ENCODE measurements around the gene SPIN1. TPM values are rescaled to one million over a fixed set of nuclear protein-coding genes. Genes with fewer than 3 reads are reported as not detected.

SPIN1 gene
- total RNA-seq, 2 experiments from 2014 or later: 30.0 to 33.1 TPM

DNA sequence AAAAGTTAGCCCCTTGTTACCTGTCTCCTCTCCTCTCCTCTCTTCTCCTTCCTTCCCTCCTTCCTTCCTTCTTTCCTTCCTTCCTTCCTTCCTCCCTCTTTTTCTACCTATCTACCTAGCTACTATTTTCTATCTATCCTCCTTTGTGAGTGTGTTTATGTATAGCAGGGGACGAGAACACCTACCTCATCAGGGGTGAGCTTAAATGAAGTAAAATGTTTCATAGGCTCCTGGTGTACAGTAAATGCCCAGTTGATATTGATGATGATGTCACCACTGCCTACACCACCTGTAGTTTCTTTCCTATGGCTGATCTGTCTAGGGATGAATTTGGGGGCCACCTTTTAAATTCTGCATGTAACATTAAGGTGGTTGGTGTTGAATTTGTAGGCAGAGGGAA lies 4.3 kb downstream of the SPIN1 start:
- Mint-ChIP-seq H3K4me3 (no peak overlapping the region), H3K9me3 (no peaks in the 10 kb centered on the region), H3K36me3 (ENCODE audit: low read depth) (peaks cover 8% of the 10 kb centered on the region), H3K27ac (no peak overlapping the region), H3K27me3 (no peaks in the 10 kb centered on the region), H3K4me1 (peaks cover 30% of the 10 kb centered on the region)
- ChIA-PET POLR2A (no interaction called here), CTCF (no interaction called here)
- no peak for DNase-seq

DNA sequence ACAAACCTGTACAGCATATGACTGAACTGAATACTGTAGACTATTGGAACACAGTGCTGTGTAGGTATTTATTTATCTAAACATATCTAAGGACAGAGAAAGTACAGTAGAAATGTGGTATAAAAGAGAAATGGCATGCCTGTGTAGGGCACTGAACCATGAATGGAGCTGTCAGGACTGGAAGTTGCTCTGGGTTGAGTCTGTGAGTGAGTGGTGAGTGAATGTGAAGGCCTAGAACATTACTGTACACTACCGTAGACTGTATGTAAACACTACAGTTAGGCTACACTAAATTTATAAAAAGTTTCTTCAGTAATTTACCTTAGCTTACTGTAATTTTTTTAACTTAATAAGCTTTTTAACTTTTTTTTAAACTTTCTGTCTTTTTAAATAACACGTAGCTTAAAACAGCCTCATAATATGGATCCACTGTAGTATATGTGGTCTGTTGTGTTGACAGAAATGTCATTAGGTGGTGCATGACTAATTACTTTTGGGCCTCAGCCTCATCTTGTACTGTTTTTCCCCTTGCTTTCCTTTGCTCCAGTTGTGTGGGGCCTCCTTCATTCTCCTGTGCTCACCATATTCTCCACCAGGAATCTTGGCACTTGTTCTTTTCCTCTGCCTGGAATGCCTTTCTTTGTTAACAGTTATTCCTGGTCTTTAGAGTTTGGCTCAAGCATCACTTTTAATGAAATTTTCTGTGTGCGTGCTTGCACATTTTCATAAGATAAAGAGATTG lies 8.8 kb downstream of the SPIN1 start:
- H3K27ac Mint-ChIP-seq: peak overlapping the region; percentile 68
- POLR2A ChIA-PET: no interaction called here
- H3K36me3 Mint-ChIP-seq (ENCODE audit: low read depth): peaks cover 12% of the 10 kb centered on the region
- no peak overlapping the region for H3K4me3 Mint-ChIP-seq
- no peaks in the 10 kb centered on the region for H3K27me3 Mint-ChIP-seq
- CTCF ChIA-PET: interaction anchor here (0.5 to 1.2 kb wide), 3 partner anchors 13 to 189 kb away, joined by 3 to 7 read pairs (median 3); no protein-coding TSS in a partner anchor
- DNase-seq: no peak
- H3K9me3 Mint-ChIP-seq: peaks cover 3% of the 10 kb centered on the region
- H3K4me1 Mint-ChIP-seq: peaks cover 16% of the 10 kb centered on the region

DNA sequence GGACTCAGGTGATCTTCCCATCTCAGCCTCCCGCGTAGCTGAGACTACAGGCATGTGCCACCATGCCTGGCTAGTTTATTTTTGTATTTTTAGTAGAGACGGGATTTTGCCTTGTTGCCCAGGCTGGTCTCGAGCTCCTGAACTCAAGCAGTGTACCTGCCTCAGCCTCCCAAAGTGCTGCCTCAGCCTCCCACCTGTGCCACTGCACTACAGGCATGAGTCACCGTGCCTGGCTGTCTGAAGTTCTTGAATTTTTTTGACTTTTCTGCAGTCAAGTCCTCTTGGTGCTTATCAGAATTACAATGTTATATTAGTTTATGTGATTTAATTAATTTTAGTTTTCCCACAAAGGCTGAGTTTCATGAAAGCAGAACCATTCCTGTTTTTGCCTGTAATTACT lies 9.8 kb downstream of the SPIN1 start:
- CTCF ChIA-PET: no interaction called here
- POLR2A ChIA-PET: no interaction called here
- peaks cover 13% of the 10 kb centered on the region for H3K36me3 Mint-ChIP-seq (ENCODE audit: low read depth)
- H3K9me3 Mint-ChIP-seq: peaks cover 5% of the 10 kb centered on the region
- no peak for DNase-seq
- no peak overlapping the region for H3K4me3 Mint-ChIP-seq
- no peak overlapping the region for H3K27ac Mint-ChIP-seq
- H3K4me1 Mint-ChIP-seq: peaks cover 11% of the 10 kb centered on the region
- no peaks in the 10 kb centered on the region for H3K27me3 Mint-ChIP-seq

DNA sequence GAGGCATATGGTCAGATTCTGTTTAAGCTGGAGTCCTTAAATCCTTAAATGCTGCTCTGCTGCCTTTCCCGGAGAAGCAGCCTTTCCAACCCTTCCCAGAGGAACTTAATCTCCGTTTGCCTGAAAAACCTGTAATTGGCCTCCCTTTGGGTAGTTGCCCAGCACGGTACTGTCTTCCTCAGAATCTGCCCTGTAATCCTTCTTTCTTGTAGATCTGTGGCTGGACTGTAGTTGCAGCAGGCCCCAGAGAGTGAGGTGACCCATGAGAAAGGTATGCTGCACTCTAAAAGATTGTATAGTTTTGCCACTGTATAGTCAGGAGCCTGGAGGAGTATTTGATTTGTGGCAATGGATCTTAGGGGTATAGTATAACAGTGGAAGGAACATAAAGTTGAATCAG lies 11.7 kb downstream of the SPIN1 start:
- DNase-seq: no peak
- CTCF ChIA-PET: no interaction called here
- Mint-ChIP-seq H3K4me3 (no peak overlapping the region), H3K9me3 (peaks cover 5% of the 10 kb centered on the region), H3K27ac (no peak overlapping the region), H3K27me3 (no peaks in the 10 kb centered on the region), H3K36me3 (ENCODE audit: low read depth) (peaks cover 16% of the 10 kb centered on the region), H3K4me1 (peaks cover 10% of the 10 kb centered on the region)
- POLR2A ChIA-PET: no interaction called here

DNA sequence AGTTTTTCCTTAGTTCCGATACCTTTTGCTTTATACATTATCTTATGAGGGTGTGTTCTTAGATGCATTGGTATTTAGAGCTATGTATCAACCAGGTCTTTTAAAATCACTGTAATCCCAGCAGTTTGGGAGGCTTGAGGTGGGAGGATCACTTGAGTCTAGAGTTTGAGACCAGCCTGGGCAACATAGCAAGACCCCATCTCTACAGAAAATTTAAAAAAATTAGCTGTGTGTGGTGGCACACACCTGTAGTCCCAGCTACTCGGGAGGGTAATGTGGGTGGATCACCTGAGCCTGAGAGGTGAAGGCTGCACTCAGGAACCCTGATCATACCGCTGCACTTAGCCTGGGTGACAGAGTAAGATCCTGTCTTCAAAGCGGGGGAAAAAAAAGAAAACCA lies 15.1 kb downstream of the SPIN1 start:
- peaks cover 8% of the 10 kb centered on the region for H3K4me1 Mint-ChIP-seq
- H3K9me3 Mint-ChIP-seq: peaks cover 5% of the 10 kb centered on the region
- H3K36me3 Mint-ChIP-seq (ENCODE audit: low read depth): peaks cover 15% of the 10 kb centered on the region
- ChIA-PET CTCF (no interaction called here), POLR2A (no interaction called here)
- DNase-seq: no peak
- no peak overlapping the region for H3K27ac Mint-ChIP-seq
- no peaks in the 10 kb centered on the region for H3K27me3 Mint-ChIP-seq
- H3K4me3 Mint-ChIP-seq: no peak overlapping the region

DNA sequence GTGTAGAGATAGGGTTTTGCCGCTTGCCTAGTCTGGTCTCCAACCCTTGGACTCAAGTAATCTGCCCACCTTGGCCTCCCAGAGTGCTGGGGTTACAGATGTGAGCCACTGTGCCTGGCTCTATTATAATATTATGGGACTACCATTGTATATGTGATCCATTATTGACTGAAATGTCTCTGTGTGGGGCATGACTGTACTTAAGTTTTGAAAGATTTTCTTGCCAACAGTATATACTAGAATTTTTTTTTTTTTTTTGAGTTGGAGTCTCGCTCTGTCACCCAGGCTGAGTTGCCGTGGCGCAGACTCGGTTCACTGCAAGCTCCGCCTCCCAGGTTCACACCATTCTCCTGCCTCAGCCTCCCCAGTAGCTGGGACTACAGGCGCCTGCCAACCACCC lies 17.8 kb downstream of the SPIN1 start:
- H3K27me3 Mint-ChIP-seq: no peaks in the 10 kb centered on the region
- H3K27ac Mint-ChIP-seq: no peak overlapping the region
- H3K4me1 Mint-ChIP-seq: peaks cover 4% of the 10 kb centered on the region
- H3K36me3 Mint-ChIP-seq (ENCODE audit: low read depth): peaks cover 17% of the 10 kb centered on the region
- H3K4me3 Mint-ChIP-seq: no peak overlapping the region
- peaks cover 13% of the 10 kb centered on the region for H3K9me3 Mint-ChIP-seq
- ChIA-PET CTCF (no interaction called here), POLR2A (no interaction called here)
- DNase-seq: no peak

DNA sequence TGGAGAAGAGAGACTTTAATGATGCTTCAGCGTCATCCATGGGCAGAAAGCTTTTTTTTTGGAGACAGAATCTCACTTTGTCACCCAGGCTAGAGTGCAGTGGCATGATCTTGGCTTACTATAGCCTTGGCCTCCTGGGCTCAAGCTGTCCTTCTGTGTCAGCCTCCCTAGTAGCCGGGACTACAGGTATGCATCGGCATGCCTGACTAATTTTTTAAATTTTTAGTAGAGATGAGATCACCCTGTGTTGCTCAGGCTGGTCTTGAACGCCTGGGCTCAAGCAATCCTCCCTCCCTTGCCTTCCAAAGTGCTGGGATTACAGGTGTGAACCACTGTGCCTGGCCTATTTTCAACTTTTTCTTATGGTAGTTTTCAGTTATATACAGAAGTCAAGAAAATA lies 23.2 kb downstream of the SPIN1 start:
- Mint-ChIP-seq H3K4me3 (no peak overlapping the region), H3K27me3 (no peaks in the 10 kb centered on the region), H3K36me3 (ENCODE audit: low read depth) (peaks cover 30% of the 10 kb centered on the region), H3K4me1 (peaks cover 4% of the 10 kb centered on the region), H3K9me3 (peaks cover 23% of the 10 kb centered on the region), H3K27ac (no peak overlapping the region)
- DNase-seq: no peak
- POLR2A ChIA-PET: no interaction called here
- CTCF ChIA-PET: no interaction called here

DNA sequence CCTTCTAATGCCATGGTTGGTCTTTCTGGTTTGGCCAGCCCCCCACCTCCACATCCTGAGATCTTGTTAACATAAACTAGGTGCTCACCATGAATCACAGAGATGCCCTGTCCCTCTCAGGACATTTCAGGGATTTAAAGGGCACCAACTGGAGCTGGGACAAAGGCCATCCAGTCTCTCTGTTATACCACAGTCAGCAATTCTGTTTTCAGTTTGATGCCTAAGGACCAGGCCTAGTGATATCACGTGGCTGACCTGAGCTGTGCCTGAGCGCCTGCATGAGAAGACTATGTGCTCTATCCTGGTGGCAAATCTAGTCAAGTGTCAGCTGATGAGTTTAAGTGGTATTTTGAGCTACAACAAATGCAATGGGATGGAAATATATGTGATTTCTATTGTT lies 26.1 kb downstream of the SPIN1 start:
- DNase-seq: no peak
- Mint-ChIP-seq H3K27me3 (no peaks in the 10 kb centered on the region), H3K4me1 (peaks cover 17% of the 10 kb centered on the region), H3K36me3 (ENCODE audit: low read depth) (peaks cover 52% of the 10 kb centered on the region), H3K27ac (no peak overlapping the region), H3K9me3 (peaks cover 43% of the 10 kb centered on the region), H3K4me3 (no peak overlapping the region)
- ChIA-PET CTCF (interaction anchor here (0.6 to 1.0 kb wide), 2 partner anchors 19 to 32 kb away, joined by 3 read pairs; no protein-coding TSS in a partner anchor), POLR2A (interaction anchor here (0.8 kb wide), 1 partner anchor 12 kb away, joined by 3 read pairs; no protein-coding TSS in a partner anchor)

DNA sequence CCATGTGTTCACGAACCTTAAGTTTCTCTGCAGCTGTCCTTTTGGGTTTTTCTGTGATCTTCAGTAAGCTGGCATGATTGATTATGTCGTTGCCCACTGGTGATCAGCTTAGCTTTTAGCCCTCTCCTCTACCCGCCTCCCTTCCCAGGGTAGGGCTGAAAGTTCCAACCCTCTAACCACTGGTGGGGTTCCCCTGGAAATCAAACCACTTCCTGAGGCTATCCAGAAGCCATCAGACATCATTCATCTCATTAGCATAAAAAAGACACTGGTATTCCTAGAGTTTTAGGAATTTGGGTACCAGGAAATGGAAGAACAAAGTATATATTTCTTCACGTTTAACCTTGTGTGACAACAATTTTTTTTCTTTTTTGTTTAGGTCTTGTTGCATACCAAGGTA lies 29.8 kb downstream of the SPIN1 start:
- DNase-seq: no peak
- peaks cover 12% of the 10 kb centered on the region for H3K4me1 Mint-ChIP-seq
- H3K9me3 Mint-ChIP-seq: peaks cover 46% of the 10 kb centered on the region
- no peaks in the 10 kb centered on the region for H3K27me3 Mint-ChIP-seq
- peak overlapping the region; percentile 71 for H3K27ac Mint-ChIP-seq
- CTCF ChIA-PET: interaction anchor here (1.6 kb wide), 2 partner anchors 12 to 21 kb away, joined by 3 read pairs; no protein-coding TSS in a partner anchor
- POLR2A ChIA-PET: no interaction called here
- H3K4me3 Mint-ChIP-seq: no peak overlapping the region
- peaks cover 77% of the 10 kb centered on the region for H3K36me3 Mint-ChIP-seq (ENCODE audit: low read depth)

DNA sequence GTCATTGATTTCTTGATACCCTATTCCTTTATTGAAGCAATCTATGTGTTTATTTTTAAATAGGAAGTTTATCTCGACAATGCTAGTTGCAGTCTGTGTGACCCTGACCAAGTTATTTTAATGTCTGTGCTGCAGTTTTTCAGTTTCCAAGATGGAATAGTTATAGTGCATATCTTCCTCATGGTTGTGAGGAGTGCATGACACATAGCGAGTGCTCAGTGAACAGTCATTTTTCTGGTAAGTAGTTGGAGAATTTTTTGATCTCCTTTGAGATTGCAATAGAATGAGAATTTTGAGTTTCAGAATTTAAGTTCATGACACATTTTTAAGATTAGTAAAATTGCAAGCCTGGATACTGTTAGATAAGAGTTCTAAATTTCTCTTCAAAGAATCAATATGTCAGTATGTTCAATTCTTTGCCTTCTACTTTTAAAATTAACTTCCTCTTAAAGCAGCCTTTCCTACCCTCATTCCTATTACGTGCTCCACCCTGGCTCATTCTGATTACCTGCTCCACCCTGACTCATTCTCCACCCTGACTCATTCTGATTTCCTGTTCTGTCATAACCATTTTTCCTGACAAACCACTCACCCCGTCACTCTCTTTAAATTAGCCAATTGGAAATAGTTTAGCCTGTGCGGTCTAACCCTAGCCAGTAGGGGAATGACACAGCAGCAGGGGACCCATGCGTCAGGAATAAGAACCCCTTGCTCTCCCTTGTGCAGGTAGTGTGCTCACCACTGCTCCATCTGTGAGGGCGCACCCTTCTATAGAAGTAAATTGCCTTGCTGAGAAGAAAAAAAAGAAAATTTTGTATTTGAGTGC lies 30.7 kb downstream of the SPIN1 start:
- peaks cover 75% of the 10 kb centered on the region for H3K36me3 Mint-ChIP-seq (ENCODE audit: low read depth)
- no peak overlapping the region for H3K4me3 Mint-ChIP-seq
- peaks cover 12% of the 10 kb centered on the region for H3K4me1 Mint-ChIP-seq
- POLR2A ChIA-PET: no interaction called here
- DNase-seq: peak; percentile 9
- CTCF ChIA-PET: no interaction called here
- H3K27ac Mint-ChIP-seq: peak overlapping the region; percentile 31
- peaks cover 46% of the 10 kb centered on the region for H3K9me3 Mint-ChIP-seq
- H3K27me3 Mint-ChIP-seq: no peaks in the 10 kb centered on the region

DNA sequence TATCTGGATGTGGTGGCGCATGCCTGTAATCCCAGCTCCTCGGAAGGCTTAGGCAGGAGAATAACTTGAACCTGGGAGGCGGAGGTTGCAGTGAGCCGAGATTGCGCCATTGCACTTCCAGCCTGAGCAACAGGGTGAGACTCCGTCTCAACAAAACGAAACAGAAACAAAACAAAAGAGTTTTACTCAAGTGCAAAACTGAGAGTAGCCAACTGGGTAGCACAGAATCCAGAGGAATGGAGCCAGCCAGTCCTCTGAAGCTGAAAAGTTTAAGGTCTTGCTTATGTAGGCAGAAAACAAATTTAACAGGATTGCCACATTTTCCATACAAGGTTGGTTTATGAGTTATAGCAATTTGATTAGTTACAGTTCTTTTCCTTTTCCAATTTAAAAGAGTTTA lies 32.0 kb downstream of the SPIN1 start:
- peaks cover 12% of the 10 kb centered on the region for H3K4me1 Mint-ChIP-seq
- H3K27ac Mint-ChIP-seq: no peak overlapping the region
- peaks cover 40% of the 10 kb centered on the region for H3K9me3 Mint-ChIP-seq
- no peak for DNase-seq
- ChIA-PET CTCF (no interaction called here), POLR2A (no interaction called here)
- no peaks in the 10 kb centered on the region for H3K27me3 Mint-ChIP-seq
- peaks cover 65% of the 10 kb centered on the region for H3K36me3 Mint-ChIP-seq (ENCODE audit: low read depth)
- H3K4me3 Mint-ChIP-seq: no peak overlapping the region

DNA sequence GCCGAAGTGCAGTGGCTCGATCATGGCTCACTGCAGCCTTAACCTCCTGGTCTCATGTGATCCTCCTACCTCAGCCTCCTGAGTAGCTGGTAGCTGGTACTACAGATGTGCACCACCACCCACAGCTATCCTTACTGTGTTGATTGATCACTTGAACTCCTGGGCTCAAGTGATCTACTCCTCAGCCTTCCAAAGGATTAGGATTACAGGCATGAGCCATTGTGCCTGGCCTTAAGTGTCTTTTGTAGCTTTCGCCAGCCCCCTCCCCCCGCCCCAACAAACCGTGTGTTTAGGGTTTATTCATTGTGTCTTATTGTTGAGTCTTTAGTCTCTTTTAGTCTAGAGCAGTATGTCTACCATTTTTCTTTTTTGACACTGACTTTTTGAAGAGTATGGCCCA lies 33.1 kb downstream of the SPIN1 start:
- CTCF ChIA-PET: interaction anchor here (0.6 kb wide), 1 partner anchor 90 kb away, joined by 6 read pairs; no protein-coding TSS in a partner anchor
- DNase-seq: no peak
- no peak overlapping the region for H3K27ac Mint-ChIP-seq
- POLR2A ChIA-PET: no interaction called here
- H3K4me3 Mint-ChIP-seq: no peak overlapping the region
- peaks cover 38% of the 10 kb centered on the region for H3K9me3 Mint-ChIP-seq
- H3K27me3 Mint-ChIP-seq: no peaks in the 10 kb centered on the region
- peaks cover 62% of the 10 kb centered on the region for H3K36me3 Mint-ChIP-seq (ENCODE audit: low read depth)
- peaks cover 12% of the 10 kb centered on the region for H3K4me1 Mint-ChIP-seq

DNA sequence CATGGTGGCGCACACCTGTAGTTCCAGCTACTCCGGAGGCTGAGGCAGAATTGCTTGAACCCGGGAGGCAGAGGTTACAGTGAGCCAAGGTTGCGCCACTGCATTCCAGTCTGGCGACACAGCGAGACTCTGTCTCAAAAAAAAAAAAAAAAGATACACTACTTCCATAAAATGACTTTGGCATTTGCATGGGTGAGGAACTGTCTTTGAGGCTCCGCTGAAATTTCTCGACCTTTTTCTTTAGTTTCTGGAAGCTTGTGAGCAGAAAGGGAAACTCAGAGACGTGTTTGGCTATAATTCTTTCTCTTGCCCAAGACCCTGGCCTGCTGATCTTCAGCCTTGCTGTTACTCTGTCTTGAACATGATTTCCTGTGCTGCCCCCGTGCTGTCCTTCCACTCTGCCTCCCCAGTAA lies 37.3 kb downstream of the SPIN1 start:
- H3K27me3 Mint-ChIP-seq: no peaks in the 10 kb centered on the region
- ChIA-PET CTCF (interaction anchor here (0.6 kb wide), 1 partner anchor 86 kb away, joined by 3 read pairs; no protein-coding TSS in a partner anchor), POLR2A (no interaction called here)
- H3K4me3 Mint-ChIP-seq: no peak overlapping the region
- H3K4me1 Mint-ChIP-seq: no peaks in the 10 kb centered on the region
- peaks cover 11% of the 10 kb centered on the region for H3K9me3 Mint-ChIP-seq
- peaks cover 34% of the 10 kb centered on the region for H3K36me3 Mint-ChIP-seq (ENCODE audit: low read depth)
- no peak for DNase-seq
- H3K27ac Mint-ChIP-seq: no peak overlapping the region
